CD4-positive, alpha-beta T cell treated with Interleukin-15 for 1 hour (primary cell): Measurements from ENCODE around the gene DLG2.

Source experiments
- DNase-seq: peaks from one replicate; pipeline ENCODE4 v3.0.0-alpha.2; 2020

Gene DLG2

GRCh38 chr11:83571302-83571701 is 2055.8 kb downstream of the DLG2 start:
- DNase-seq: no peak

- DNase-seq: no peak
Measured at GRCh38 chr11:83569134-83569805, 2057.9 kb downstream of the DLG2 start.

DNA sequence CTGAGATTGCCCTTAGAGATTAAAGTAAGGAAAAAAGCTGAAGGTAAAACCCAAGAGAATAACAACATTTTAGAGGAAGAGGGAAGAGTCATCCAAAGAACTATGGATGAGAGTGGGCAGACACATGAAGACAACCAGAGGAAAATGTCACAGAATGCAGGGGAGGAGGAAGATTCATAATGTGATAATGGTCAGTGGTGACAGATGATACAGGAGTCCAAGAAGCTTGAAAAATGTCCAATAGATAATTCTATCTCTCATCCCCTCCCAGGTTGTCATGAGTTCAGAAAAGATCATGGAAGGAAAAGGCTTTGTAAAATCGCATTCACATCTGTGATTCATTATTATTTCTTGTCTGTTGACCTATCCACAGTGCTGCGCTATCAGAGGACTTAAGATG is 2058.6 kb downstream of the DLG2 start:
- DNase-seq: no peak

DNA sequence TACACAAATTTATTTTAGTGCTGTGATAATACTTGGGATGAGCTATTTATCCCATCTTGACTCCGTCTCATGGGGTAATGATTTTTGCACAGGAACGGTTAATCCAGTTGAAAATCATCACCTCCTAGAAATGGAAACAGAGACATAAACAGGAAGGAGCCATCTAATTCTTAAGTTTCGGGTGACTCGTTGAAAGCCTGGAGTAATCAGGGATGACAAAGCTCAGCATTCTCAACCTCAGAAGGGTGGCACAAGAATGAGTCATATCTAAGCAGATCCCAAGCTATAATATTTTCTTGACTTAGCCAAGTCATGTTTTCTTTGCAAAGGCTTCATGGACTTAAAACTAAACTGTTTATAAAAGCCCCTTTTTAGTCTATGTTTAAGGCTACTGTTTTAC is 2060.2 kb downstream of the DLG2 start:
- no peak for DNase-seq

GRCh38 chr11:83564870-83565269 is 2062.3 kb downstream of the DLG2 start:
- no peak for DNase-seq

GRCh38 chr11:83558281-83558680 is 2068.9 kb downstream of the DLG2 start:
- DNase-seq: no peak

- no peak for DNase-seq
Measured at GRCh38 chr11:83557653-83558052, 2069.5 kb downstream of the DLG2 start.

DNA sequence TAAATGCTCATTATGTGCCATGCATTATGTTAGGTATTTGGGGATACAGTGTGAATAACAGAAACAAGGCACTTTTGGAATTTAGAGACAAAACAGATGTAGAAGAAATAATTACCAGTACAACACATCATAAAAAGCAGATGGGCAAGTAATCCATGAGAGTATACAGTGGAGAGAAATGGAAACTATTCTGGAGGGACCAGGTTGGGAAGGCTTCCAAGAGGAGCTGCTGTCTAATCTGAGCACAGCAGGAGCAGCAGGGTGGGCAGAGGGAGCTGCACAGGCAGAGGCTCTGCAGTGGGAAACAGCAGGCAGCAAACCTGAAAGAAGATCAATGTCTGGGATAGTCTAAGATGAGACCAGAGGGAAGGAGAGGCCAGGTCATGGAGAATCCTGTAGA is 2072.3 kb downstream of the DLG2 start:
- no peak for DNase-seq

- DNase-seq: no peak
Measured at GRCh38 chr11:83549984-83550667, 2077.0 kb downstream of the DLG2 start.

DNA sequence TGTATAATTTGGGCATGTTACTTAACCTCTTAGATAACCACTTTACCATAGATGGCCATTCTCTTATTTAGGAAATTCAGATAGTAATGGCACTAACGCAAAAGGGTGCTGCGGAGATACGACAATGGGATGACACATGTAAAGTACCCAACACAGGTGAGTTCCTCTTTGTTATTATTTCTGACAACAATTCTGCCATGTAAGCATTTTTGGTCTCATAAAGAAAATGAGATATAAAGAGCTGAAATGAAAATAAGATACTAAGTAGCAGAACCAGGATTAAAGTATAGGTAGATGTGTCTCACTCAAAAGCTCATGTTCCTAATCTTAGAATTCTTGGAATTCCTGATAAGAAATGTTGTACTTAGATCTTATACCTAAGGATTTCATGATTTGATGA is 2080.8 kb downstream of the DLG2 start:
- DNase-seq: no peak

DNA sequence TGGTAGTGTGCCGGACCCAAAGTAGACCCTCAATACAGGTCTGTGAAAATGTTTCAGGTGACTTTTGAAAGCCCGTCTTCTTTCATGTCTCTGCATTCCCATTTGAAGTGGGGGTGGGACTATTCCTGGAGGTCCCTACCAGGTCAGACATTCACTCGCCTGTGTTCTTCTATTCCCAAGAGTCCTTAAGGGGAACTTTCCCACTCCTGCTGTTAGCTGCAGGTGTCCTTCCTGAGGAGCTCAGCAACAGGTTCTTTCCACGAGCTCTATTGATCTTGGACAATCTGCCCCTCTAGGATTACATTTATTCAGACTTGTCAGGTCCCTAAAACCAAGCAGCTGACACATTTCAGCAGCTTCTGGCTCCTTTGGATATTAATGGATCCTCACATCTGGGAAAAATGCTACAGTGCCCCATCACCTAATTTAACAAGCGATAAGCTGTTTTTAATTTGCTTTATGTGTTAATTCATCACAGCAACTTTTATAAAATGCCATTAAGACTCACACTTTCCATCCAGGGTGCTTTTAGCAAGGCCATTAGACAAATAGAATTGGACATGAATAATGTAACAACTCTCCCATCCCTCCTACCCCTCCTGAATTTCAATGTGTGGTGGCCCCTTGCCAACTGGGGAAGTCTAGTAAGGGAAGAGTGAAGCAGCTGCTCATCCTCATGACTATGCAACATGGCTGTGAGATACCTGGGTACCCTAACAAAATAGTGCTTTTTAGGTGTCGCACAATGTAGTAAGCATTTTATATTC is 2081.5 kb downstream of the DLG2 start:
- DNase-seq: no peak

- no peak for DNase-seq
Measured at GRCh38 chr11:83544846-83545245, 2082.3 kb downstream of the DLG2 start.

DNA sequence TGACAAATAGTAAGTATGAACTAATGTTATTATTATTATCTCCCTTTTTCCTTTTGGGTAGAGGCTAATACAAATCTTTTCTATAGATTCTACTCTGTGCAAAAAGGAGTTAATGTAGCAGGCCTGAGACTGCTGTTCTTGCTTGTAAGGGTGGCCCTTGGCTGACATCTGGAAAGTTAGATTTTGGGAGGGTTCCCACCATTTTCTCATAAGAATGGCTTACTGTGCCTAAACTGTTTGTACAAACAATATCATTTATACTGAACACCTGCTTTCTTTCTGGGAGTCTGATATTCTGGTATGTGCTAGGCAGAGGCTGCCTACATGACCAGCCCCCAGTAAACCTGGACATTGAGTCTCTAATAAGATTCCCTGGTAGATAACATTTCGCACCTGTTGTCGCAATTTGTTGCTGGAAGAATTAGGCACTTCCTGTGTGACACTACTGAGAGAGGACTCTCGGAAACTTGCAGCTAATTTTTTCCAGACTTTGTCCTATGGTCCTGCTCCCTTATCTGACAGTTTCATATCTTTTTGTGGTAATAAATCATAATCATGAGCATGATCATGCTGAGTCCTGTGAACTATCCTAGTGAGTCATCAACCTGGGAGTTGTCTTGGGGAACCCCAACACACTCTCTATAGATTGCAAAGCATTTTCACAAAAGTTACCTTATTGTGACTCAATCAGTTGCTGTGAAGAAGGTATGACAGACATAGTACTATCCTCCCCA is 2083.3 kb downstream of the DLG2 start:
- DNase-seq: no peak

DNA sequence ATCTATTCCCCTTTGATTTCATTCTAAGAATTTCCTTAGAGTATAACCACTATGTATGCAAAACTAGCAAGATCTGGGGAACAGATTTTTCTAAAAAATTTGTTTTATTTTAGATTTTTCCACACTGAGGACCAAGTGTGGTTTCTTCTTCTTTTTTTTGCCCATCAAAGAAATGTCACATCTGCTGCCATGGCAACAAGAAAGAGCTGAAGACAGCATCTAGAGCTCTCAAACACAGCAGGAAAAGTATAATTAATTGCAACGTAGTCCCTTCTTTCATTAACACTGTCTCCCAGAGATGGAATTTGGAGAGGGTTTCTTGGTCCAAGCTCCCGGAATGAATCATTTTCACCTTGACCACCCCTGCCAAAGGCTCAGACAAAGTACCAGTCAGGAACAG is 2084.3 kb downstream of the DLG2 start:
- DNase-seq: no peak

DNA sequence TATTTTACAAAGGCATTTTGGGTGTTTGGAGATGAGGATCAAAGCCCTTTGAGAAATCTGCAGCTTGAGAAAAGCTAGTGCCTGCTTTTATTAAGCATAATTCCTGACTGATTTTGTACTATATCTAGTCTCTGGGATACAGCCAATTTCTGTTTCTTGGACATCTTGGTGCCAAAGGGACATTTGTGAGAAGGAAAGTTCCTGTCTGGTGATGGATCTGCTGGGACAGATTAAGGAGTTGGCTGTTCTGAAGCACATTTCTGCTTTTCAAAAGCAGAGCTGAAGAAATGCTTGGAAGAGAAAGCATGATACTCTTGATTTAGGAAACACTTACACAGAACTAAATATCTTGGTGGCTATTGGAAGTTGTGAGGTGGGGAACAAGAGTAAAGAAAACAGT is 2086.4 kb downstream of the DLG2 start:
- no peak for DNase-seq

DNA sequence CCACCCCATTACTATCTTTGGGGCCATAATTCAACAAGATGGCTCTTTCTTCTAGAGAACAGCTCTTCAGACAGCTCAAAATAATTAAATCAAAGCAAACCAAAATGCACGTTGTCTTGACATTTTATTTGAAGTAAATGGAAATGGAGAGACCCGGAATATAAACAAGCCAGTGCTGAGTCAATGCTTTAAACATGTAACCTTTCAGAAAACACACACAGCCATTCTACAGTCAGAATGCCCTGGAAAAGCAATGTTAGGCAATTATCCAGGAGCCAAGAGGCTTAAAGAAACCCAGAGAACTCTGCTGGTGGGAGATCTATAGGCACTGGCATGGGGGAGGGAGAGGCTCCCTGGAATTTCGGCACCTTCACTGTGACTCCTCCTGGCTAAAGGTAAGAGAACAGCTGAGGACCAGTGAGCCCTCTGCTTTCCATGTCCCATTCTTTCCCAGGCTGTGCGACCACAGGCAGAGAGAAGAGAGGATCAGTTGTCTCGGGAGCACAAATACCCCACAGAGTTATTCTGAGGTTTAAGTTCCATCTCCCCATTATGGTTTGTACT is 2086.9 kb downstream of the DLG2 start:
- no peak for DNase-seq

GRCh38 chr11:83538286-83538685 is 2088.9 kb downstream of the DLG2 start:
- DNase-seq: no peak

GRCh38 chr11:83537131-83537610 is 2090.0 kb downstream of the DLG2 start:
- DNase-seq: no peak

GRCh38 chr11:83533166-83533565 is 2094.0 kb downstream of the DLG2 start:
- no peak for DNase-seq

- DNase-seq: no peak
Measured at GRCh38 chr11:83528877-83529276, 2098.3 kb downstream of the DLG2 start.

GRCh38 chr11:83528225-83528624 is 2098.9 kb downstream of the DLG2 start:
- DNase-seq: no peak

DNA sequence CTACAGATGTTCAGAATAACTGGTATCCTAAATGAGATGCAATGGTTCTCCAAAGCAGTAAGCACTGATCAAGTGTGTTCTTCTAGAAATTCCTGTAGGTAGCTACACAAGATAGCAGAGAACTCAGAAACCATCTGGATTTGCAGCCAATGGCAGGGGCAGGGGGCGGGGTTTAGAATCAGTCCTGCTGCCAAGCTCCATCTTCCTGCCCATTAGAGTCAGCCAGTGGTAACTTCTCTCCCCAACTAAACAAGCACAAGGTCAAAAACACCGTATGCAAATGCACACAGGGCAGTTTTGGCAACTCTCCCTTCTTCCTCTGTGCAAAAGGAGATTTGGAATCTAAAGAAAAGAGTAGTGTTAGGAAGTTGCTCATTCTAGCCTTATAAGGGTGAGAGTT is 2103.5 kb downstream of the DLG2 start:
- DNase-seq: no peak

DNA sequence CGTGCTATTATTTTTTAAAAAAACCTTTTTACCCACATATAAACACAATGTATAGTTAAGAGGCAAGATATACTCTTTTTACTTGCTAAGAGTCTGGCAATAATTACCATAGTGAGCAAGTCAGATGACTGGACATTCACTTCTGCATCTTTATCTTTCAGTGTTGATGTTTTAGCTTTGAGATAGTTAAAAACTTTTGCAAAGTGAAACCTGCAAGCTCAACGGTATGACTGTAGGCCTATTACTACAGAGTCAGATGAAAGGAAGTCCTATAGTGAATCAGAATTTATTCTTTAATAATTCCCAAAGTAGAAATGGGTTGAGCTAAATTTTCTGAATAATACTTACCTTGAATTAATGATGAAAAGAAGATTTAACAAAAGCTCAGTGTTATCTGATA is 2104.2 kb downstream of the DLG2 start:
- DNase-seq: no peak
